WI38 (cell line): ENCODE data around the gene MAPK8IP1.

ENCODE experiments used
- H3K4me3 ChIP-seq: 2 replicates; pipeline ENCODE4 v1.5.1; 2011; ENCODE audit warnings: low read depth, mild to moderate bottlenecking, control low read depth, low read length
- TF ChIP-seq, protein P1 (sequence below): IDR thresholded peaks from 2 replicates; pipeline ENCODE4 v1.5.1; 2012; ENCODE audit warnings: low read depth, mild to moderate bottlenecking, control low read depth, low read length

MAPK8IP1 gene

DNA sequence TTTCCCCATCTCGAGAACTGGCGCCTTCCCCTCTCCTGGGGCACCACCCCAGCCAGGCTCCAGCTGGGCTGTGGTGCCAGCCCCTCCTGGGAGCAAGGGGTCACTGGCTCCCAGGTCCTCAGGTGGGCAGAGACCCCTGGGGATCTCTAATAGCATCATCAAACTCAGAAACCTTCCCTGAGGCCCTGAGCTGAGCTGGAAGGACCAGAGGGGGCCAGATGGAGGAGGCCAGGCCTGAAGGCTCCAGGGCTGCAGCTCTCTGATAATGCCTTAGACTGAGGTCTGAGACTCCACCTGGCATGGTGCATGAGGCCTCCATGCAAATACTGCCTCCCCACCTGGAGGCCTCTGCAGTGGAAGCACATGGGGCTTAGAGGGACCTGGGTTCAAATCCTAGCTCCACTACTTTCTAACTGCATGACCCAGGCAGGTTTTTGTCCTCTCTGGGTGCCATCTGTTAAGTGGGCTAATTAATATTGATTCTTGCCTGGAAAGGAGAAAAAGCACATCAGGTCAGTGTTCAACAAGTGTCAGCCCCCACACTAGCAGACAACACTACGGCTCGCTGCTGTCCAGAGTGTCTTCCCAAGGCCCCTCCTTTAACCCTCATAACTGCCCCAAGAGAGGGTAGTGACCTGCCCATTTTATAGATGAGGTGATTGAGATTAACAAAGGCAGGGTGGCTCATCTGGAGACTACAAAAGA lies 1.5 kb downstream of the MAPK8IP1 start:
- TF ChIP-seq, protein P1, sequence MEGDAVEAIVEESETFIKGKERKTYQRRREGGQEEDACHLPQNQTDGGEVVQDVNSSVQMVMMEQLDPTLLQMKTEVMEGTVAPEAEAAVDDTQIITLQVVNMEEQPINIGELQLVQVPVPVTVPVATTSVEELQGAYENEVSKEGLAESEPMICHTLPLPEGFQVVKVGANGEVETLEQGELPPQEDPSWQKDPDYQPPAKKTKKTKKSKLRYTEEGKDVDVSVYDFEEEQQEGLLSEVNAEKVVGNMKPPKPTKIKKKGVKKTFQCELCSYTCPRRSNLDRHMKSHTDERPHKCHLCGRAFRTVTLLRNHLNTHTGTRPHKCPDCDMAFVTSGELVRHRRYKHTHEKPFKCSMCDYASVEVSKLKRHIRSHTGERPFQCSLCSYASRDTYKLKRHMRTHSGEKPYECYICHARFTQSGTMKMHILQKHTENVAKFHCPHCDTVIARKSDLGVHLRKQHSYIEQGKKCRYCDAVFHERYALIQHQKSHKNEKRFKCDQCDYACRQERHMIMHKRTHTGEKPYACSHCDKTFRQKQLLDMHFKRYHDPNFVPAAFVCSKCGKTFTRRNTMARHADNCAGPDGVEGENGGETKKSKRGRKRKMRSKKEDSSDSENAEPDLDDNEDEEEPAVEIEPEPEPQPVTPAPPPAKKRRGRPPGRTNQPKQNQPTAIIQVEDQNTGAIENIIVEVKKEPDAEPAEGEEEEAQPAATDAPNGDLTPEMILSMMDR, result no peak
- H3K4me3 ChIP-seq, result no peak overlapping the region

DNA sequence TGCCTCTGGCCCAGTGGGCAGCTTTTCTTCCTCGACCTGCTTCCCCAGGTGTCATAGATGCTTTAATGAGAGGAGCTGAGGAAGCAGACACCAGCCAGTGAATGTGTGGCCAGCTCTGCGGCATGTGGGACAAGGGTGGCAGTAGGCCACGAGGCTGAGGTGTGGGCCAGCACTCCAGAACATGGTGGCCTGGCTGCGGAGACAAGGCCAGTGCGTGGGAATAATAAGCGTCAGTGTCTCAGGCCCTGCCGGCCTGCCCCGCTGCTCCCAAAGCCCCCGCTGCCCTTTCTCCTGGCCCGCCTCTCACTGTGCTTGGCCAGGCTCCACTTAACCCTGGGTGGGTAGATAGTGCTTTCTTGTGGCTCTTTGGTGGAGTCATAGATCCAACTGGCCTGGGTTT lies 2.1 kb downstream of the MAPK8IP1 start:
- H3K4me3 ChIP-seq, result no peak overlapping the region
- TF ChIP-seq, protein P1, result no peak

DNA sequence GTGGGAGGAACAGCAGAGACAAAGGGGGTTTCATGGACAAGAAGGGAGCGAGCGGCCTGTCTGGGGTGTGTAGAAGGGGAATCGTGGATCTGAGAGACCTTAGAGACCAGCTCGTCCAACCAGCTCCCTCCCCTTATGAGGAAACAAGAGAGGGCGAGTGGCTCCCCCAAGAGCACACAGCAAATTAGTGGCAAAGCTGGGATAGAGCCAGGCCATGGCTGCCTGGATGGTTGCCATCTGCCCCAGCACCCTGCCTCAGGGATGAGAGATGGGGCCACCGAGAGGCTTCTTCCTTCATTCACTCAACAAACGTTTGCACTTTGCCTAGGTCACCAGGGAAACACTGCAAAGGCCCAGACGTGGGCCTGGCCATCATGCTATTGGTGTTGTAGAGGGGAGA lies 4.1 kb downstream of the MAPK8IP1 start:
- no peak overlapping the region for H3K4me3 ChIP-seq
- TF ChIP-seq, protein P1, result no peak

DNA sequence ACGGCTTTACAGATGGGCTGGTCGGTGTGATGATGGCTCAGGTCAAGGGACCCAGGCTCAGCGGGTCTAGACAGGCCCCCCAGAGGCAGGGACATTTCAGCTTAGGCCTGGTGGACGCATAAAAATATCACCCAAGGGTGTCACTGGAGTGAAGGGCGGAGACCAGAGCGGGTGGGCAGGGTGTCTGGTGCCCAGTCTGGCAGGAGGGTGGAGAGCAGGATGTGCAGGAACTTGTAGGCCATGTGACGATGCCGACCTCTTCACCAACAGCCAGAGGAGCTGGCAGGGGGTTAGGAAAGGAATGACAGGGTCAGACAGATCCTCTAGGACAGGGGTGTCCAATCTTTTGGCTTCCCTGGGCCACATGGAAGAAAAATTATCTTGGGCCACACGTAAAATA lies 4.5 kb downstream of the MAPK8IP1 start:
- TF ChIP-seq, protein P1, result no peak
- H3K4me3 ChIP-seq, result no peak overlapping the region

DNA sequence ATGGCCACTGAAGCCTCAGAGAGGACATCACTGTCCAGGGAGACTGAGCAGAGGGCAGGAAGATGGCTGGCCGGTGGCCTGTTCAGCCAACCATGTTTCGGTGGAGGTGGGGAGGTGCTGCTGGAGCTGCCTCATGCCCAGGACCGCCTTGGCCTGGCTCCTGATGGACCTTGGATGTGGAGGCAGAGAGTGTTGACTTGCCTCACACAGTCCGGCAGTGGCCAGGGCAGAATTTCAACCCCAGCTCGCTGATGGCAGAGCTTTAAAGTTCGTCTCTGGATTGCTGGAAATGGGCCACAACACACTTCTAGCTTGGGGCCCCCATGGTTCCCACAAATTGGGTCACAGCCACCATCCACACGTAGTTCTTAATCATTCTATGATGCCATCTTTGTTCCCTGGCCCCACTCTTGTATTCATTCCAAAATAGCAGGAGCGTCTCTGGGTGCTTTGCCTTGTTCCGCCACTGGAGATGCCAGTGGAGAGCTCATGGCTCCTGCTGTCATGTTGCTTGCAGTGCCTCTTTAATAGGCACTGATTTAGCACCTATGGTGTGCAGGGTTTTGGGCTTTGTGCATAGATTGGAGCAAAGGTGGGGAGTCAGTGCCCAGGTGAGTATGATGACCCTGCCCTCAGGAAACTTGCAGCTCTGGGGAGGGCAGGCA lies 5.6 kb downstream of the MAPK8IP1 start:
- TF ChIP-seq, protein P1, result no peak
- H3K4me3 ChIP-seq, result no peak overlapping the region

DNA sequence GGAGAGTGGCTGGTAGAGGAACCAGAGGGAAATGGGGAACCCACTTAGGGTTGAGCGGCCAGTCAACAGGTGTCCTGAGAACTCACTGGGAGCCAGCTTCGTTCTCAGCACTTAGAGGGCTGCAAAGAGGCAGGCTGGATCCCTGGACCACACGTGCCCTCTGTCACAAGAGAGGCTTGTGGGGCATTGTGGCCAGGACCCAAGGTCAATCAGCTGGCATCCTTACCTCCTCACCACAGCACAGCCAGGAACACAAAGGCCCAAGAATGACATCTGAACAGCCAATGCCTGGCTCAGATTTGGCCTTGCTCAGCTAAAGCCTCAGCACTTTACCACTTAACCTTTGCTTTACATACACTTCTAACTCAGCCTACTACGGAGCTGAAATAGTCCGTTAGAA lies 7.4 kb downstream of the MAPK8IP1 start:
- TF ChIP-seq, protein P1, result no peak
- H3K4me3 ChIP-seq, result no peak overlapping the region

DNA sequence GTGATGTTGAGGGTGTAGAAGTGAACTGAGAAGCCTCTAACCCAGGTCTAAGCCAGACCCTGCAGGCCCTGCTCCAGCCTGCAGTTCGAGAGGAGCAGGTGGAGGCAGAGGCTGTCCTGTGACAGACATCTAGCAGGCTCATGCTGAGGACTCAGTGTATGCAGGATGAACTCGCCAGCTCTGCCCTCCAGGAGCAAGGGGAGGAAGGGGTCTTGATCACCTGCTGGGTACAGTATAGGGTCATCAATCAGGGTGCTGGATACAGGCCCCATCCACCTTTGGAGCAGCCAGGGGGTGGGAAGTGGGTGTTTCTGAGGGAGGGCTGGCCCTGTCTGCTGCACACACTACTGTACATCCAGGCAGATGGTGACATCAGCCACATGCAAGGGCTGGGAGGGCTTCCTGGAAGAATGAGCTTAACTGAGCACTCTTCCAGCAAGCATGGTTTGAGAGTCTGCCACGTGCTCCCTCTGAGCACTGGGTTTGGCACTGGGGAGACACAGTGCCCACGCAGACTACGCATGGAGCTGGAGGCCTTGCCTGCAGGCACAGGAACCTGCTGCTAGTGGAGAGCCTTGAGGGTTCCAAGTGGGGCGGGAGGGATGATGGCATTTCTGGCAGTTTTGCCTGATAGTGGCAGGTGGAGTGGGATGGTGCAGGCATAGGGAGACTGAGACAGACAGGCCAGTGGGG lies 9.2 kb downstream of the MAPK8IP1 start:
- no peak overlapping the region for H3K4me3 ChIP-seq

More for the DNA sequence above, 9.2 kb downstream of the MAPK8IP1 start:
- TF ChIP-seq, protein P1, result no peak
